NCI-H1417 (cell line): ENCODE results near the gene CFH.
"Not testable (repeated sequence)": the region's sequence is repeated elsewhere in the genome, so short reads cannot be mapped to it uniquely, and the experiment has no call there.

Source experiments
- DNase-seq, 3 experiments: peaks; one replicate each; lab custom pipeline; 2025; lab: John Stamatoyannopoulos, UW

Gene CFH

GRCh38 chr1:196765019-196765740 is 113.3 kb downstream of the CFH start:
- not testable (repeated sequence) for DNase-seq

- not testable (repeated sequence) for DNase-seq
Measured at GRCh38 chr1:196769823-196770222, 118.0 kb downstream of the CFH start.

- DNase-seq: no peak
Measured at GRCh38 chr1:196773713-196774112, 121.9 kb downstream of the CFH start.

- no peak for DNase-seq
Measured at GRCh38 chr1:196774175-196774574, 122.3 kb downstream of the CFH start.

- no peak for DNase-seq
Measured at GRCh38 chr1:196774603-196775002, 122.8 kb downstream of the CFH start, which contains the start of gene CFHR3. CFHR3 (plus strand) TSS chr1:196774840; CDS start chr1:196774887, 47 bp downstream.

GRCh38 chr1:196777603-196778002 is 125.8 kb downstream of the CFH start:
- DNase-seq: no peak

- DNase-seq: no peak
Measured at GRCh38 chr1:196779093-196779492, 127.2 kb downstream of the CFH start.

- DNase-seq: not testable (repeated sequence)
Measured at GRCh38 chr1:196791252-196791651, 139.4 kb downstream of the CFH start.

- DNase-seq: peak; percentile 75 to 98 (median 84)
Measured at GRCh38 chr1:196794103-196794502, 142.3 kb downstream of the CFH start.
